ENCODE measurements around the gene COL13A1.

GRCh38 chr10:69837261-69837660 is 35.6 kb downstream of the COL13A1 start:
- TF ChIP-seq CTCF (IDR thresholded peaks at IDR 0.05) (no peak), POLR2A (IDR thresholded peaks at IDR 0.05) (no peak)
